K562 (cell line): ENCODE measurements around the gene RWDD1.

Source experiments
- BRD4 ChIP-seq: fragments of 200-600 bp; sonication (generic); IDR thresholded peaks from 2 replicates; pipeline ENCODE4 v1.6.1; 2017; ENCODE audit warnings: inconsistent platforms
- CREB3L1 ChIP-seq: fragments of 450-650 bp; IDR thresholded peaks from 2 replicates; pipeline ENCODE4 v1.6.1; 2014; ENCODE audit warnings: low read depth, mild to moderate bottlenecking, moderate library complexity, borderline replicate concordance
- ERF ChIP-seq: fragments of 450-650 bp; formaldehyde crosslinking; IDR thresholded peaks from 2 replicates; pipeline ENCODE4 v1.4.0; 2020; ENCODE audit warnings: mild to moderate bottlenecking, mixed read lengths
- KDM1A ChIP-seq, 2 experiments: fragments of 450-650 bp; IDR thresholded peaks; 2 replicates each; pipeline ENCODE4 v1.6.1; 2016; ENCODE audit warnings: mild to moderate bottlenecking in 2 of 2
- MLLT1 ChIP-seq, 2 experiments: fragments of 450-650 bp; IDR thresholded peaks; 2 replicates each; pipeline ENCODE4 v1.6.1; 2016
- SMC3 ChIP-seq: conservative IDR thresholded peaks from 2 replicates; pipeline ENCODE4 v1.6.1; 2011; ENCODE audit warnings: low read depth, low read length, improper control_type of control experiment; ENCODE audit not compliant: insufficient read depth
- TOE1 ChIP-seq, 2 experiments: fragments of 450-650 bp in 1 of 2; sonication (generic) in 1 of 2; formaldehyde crosslinking in 1 of 2; IDR thresholded peaks; 2 replicates each; pipeline versions ENCODE4 v1.7.1 to v1.8.0; 2016 to 2022; ENCODE audit warnings: borderline replicate concordance in 2 of 2, mild to moderate bottlenecking in 2 of 2, antibody characterized with exemption in 1 of 2, inconsistent platforms in 1 of 2, low read depth in 1 of 2, missing genetic modification reagents in 1 of 2, moderate library complexity in 1 of 2
- YY1 ChIP-seq, 3 experiments: IDR thresholded peaks; 2 replicates each; pipeline ENCODE4 v1.6.1; 2011; ENCODE audit warnings: low read length in 2 of 3, mild to moderate bottlenecking in 2 of 3, moderate library complexity in 2 of 3, borderline replicate concordance in 1 of 3, control low read depth in 1 of 3, low read depth in 1 of 3; ENCODE audit not compliant: insufficient read depth in 3 of 3, insufficient replicate concordance in 2 of 3, control insufficient read depth in 1 of 3, insufficient read length in 1 of 3; ENCODE audit errors: extremely low read depth in 1 of 3
- ZBTB33 ChIP-seq: sonication (generic); formaldehyde crosslinking; IDR thresholded peaks from 2 replicates; pipeline ENCODE4 v1.8.1; 2023; ENCODE audit warnings: mild to moderate bottlenecking, missing genetic modification reagents
- ZNF12 ChIP-seq: sonication (generic); formaldehyde crosslinking; IDR thresholded peaks from 2 replicates; pipeline ENCODE4 v1.4.0; 2020; ENCODE audit warnings: mild to moderate bottlenecking, missing genetic modification reagents
- ZNF121 ChIP-seq: sonication (generic); formaldehyde crosslinking; conservative IDR thresholded peaks from 2 replicates; pipeline ENCODE4 v1.8.0; 2022; ENCODE audit warnings: missing genetic modification reagents
- ZNF165 ChIP-seq: fragments of 250-450 bp; sonication (Bioruptor Pico); IDR thresholded peaks from 2 replicates; pipeline ENCODE4 v1.4.0; 2020; ENCODE audit warnings: borderline replicate concordance
- TF ChIP-seq, protein P1 (sequence below): sonication (generic); formaldehyde crosslinking; IDR thresholded peaks from 2 replicates; pipeline ENCODE4 v1.5.0; 2020; ENCODE audit warnings: missing genetic modification reagents
- TF ChIP-seq, protein P2 (sequence below): fragments of 250-450 bp; sonication (Bioruptor Pico); IDR thresholded peaks from 2 replicates; pipeline ENCODE4 v1.5.1; 2021; ENCODE audit warnings: mild to moderate bottlenecking

DNA sequence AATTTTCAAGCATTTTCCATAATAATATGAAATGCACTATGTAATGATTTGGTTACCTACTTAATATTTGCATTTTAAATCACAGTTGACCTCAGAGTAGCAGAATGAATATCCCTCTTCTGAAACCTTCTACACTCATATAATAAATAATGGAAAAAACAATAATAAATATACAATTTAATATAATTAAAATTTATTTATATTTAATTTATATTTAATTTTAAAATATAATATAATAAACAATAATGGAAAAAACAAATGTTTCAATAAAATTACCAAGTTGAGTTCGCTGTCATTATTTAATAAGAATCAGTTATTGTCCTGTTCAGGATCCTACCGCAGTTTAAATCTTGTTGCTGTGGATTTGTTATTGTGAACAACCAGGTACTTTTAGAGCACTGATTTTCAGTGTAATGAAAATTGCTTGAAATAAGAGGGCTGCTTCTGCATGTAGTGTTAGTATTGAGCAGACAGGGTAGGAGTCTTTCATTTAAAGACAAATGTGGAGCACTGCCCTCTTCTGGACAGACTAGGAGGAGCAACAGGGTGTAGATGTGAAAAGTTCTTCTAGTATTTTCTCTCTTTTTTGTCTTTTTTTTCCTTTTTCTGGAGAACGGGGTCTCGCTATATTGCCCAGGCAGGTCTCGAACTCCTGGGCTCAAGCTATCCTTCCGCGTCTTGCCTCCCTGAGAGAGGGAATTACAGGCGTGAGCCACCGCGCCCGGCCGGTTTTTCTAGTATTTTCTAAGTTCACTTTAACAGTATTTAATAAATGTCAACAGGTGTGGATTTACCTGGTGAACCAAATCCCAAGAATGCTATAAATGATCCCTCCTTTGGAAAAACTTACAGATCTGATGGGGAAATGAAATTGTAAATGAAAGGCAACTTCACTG, 39.4 kb upstream of the RWDD1 start:
- TF ChIP-seq ZNF121 (CRISPR knock-in tag) (peak; percentile 57), YY1 (IDR thresholded peaks at IDR 0.05; ENCODE audit: borderline replicate concordance in 1 of 3, control insufficient read depth in 1 of 3, extremely low read depth in 1 of 3, insufficient read depth in 3 of 3, insufficient read length in 1 of 3, insufficient replicate concordance in 2 of 3, low read depth in 1 of 3, low read length in 2 of 3) (no peak), CREB3L1 (no peak), BRD4 (no peak), MLLT1 (IDR thresholded peaks at IDR 0.05) (no peak), ZBTB33 (CRISPR knock-in tag) (no peak), ZNF12 (CRISPR knock-in tag) (no peak), TOE1 (IDR thresholded peaks at IDR 0.05; ENCODE audit: borderline replicate concordance) (no peak), TOE1 (CRISPR knock-in tag; IDR thresholded peaks at IDR 0.05; ENCODE audit: borderline replicate concordance, low read depth) (no peak), ERF (no peak), SMC3 (peak; percentile 54; the same call in 1 of the 2 replicates), KDM1A (IDR thresholded peaks at IDR 0.05) (no peak), ZNF165 (CRISPR knock-in tag) (no peak)
- TF ChIP-seq, protein P1, sequence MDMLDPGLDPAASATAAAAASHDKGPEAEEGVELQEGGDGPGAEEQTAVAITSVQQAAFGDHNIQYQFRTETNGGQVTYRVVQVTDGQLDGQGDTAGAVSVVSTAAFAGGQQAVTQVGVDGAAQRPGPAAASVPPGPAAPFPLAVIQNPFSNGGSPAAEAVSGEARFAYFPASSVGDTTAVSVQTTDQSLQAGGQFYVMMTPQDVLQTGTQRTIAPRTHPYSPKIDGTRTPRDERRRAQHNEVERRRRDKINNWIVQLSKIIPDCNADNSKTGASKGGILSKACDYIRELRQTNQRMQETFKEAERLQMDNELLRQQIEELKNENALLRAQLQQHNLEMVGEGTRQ (CRISPR knock-in tag): no peak
- TF ChIP-seq, protein P2, sequence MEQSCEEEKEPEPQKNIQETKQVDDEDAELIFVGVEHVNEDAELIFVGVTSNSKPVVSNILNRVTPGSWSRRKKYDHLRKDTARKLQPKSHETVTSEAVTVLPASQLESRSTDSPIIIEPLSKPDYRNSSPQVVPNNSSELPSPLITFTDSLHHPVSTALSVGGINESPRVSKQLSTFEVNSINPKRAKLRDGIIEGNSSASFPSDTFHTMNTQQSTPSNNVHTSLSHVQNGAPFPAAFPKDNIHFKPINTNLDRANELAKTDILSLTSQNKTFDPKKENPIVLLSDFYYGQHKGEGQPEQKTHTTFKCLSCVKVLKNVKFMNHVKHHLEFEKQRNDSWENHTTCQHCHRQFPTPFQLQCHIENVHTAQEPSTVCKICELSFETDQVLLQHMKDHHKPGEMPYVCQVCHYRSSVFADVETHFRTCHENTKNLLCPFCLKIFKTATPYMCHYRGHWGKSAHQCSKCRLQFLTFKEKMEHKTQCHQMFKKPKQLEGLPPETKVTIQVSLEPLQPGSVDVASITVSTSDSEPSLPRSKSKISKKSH (CRISPR knock-in tag): no peak
